DND-41 (cell line): ENCODE data around the gene BCAS3.

Experiments used
- EZH2 ChIP-seq: IDR thresholded peaks from 3 replicates; pipeline ENCODE4 v1.6.1; 2012; ENCODE audit warnings: borderline replicate concordance, low read depth, mild to moderate bottlenecking, moderate library complexity, low read length, inconsistent platforms; ENCODE audit not compliant: severe bottlenecking
- TF ChIP-seq, protein P1 (sequence below): IDR thresholded peaks from 2 replicates; pipeline ENCODE4 v1.5.1; 2012; ENCODE audit warnings: borderline replicate concordance, low read length, moderate library complexity, mild to moderate bottlenecking; ENCODE audit not compliant: poor library complexity, severe bottlenecking; ENCODE audit errors: extremely low read depth

DNA sequence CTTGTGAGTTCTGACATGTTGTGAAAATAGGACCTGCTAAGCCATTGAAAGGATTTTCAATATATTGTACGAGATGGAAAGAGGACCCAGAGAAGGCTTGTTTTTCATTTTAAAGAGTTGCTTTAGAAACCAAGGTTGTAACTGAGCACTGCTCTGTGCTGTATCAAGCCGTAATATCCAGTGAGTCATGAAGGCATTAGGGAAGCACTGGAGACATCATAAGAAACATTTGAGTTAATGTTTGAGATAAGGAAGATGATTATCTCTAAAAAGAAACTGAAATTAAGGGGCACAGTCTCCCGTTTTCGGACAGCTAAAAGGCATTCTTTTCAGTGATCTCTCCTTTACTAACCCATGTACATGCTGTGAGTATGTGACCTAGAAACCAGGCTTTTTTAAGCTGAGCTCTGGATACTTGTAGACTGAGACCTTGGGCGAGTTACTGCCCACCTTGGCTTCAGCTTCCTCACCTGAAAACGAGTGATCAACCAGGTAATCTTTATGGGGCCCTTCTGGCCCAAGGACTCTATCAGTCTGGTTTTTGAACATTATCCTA is 572.8 kb downstream of the BCAS3 start:
- TF ChIP-seq, protein P1, sequence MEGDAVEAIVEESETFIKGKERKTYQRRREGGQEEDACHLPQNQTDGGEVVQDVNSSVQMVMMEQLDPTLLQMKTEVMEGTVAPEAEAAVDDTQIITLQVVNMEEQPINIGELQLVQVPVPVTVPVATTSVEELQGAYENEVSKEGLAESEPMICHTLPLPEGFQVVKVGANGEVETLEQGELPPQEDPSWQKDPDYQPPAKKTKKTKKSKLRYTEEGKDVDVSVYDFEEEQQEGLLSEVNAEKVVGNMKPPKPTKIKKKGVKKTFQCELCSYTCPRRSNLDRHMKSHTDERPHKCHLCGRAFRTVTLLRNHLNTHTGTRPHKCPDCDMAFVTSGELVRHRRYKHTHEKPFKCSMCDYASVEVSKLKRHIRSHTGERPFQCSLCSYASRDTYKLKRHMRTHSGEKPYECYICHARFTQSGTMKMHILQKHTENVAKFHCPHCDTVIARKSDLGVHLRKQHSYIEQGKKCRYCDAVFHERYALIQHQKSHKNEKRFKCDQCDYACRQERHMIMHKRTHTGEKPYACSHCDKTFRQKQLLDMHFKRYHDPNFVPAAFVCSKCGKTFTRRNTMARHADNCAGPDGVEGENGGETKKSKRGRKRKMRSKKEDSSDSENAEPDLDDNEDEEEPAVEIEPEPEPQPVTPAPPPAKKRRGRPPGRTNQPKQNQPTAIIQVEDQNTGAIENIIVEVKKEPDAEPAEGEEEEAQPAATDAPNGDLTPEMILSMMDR, result no peak
- no peak for TF ChIP-seq EZH2
